ENCODE data around the gene ADAM15. TPM values are rescaled to one million over a fixed set of nuclear protein-coding genes. Genes with fewer than 3 reads are reported as not detected.

The ADAM15 gene
- total and polyA plus RNA-seq, 12 donors = 46.7 to 305 (median 65.0) TPM

DNA sequence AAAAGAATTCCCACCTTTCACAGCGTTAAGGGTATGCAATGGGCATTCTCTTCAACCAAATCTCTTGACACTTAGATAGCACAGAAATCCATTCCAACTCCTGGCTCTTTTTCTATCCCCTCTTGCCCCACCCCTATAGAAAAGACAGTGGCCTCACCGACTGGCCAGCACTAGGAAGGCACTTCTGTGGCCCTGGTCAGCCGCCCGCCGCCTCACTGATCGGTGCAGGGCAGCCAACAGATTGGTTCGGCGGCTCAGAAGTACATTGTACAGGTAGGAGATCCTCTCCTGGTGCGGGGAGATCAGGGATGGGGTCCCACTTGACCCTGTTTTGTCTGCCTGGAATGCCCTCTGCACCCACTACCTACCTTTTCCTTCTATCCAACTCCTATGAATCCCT, 26.8 kb upstream of the ADAM15 start:
- H3K9me3 ChIP-seq = no peaks in the 10 kb centered on the region
- H3K27ac ChIP-seq = no peak overlapping the region
- H3K4me1 ChIP-seq = peaks cover 0 to 9% (median 0%) of the 10 kb centered on the region in 9 donors
- WGBS, 2 donors = 88 to 89% methylated on average over 9 of the region's 9 CpGs
- no peaks in the 10 kb centered on the region for H3K27me3 ChIP-seq
- intact Hi-C loops (cut with DNase I) = no loop called here
- no peak for ATAC-seq
- no peak for DNase-seq
- TF ChIP-seq, protein P1, sequence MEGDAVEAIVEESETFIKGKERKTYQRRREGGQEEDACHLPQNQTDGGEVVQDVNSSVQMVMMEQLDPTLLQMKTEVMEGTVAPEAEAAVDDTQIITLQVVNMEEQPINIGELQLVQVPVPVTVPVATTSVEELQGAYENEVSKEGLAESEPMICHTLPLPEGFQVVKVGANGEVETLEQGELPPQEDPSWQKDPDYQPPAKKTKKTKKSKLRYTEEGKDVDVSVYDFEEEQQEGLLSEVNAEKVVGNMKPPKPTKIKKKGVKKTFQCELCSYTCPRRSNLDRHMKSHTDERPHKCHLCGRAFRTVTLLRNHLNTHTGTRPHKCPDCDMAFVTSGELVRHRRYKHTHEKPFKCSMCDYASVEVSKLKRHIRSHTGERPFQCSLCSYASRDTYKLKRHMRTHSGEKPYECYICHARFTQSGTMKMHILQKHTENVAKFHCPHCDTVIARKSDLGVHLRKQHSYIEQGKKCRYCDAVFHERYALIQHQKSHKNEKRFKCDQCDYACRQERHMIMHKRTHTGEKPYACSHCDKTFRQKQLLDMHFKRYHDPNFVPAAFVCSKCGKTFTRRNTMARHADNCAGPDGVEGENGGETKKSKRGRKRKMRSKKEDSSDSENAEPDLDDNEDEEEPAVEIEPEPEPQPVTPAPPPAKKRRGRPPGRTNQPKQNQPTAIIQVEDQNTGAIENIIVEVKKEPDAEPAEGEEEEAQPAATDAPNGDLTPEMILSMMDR (IDR thresholded peaks at IDR 0.05) = no peak
- H3K4me3 ChIP-seq = no peak overlapping the region
- H3K36me3 ChIP-seq = no peaks in the 10 kb centered on the region

DNA sequence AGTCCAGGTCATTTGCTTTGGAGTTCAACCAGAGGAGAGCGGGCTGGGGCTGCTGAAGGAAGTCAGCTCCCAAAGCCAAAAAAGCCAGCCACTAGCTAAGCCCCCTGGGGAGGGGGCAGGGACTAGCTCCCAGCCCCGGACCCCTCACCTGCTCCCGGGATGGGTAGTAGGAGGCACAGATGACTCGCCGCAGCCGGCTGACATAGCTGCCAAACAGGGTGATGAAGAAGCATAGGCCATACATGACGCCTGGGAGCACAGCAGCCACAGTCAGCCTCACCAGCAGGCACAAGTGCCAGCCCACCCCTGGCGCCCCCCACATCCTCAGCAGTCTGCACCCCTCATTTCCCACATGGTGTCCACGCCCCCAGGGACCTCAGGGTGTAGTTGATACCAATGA, 25.0 kb upstream of the ADAM15 start:
- Histone ChIP-seq H3K27ac (no peak overlapping the region), H3K4me3 (no peak overlapping the region), H3K27me3 (no peaks in the 10 kb centered on the region), H3K4me1 (peaks cover 0 to 9% (median 0%) of the 10 kb centered on the region in 9 donors), H3K36me3 (no peaks in the 10 kb centered on the region), H3K9me3 (no peaks in the 10 kb centered on the region)
- ATAC-seq (no peak), DNase-seq (no peak)
- 64 to 73% methylated on average over 9 of the region's 9 CpGs for WGBS, 2 donors
- TF ChIP-seq, protein P1 (IDR thresholded peaks at IDR 0.05) = no peak
- intact Hi-C loops (cut with DNase I) = no loop called here

- Histone ChIP-seq H3K4me3 (no peak overlapping the region), H3K27me3 (no peaks in the 10 kb centered on the region), H3K4me1 (peaks cover 0 to 9% (median 0%) of the 10 kb centered on the region in 9 donors), H3K9me3 (no peaks in the 10 kb centered on the region), H3K36me3 (no peaks in the 10 kb centered on the region), H3K27ac (no peak overlapping the region)
- DNase-seq (no peak), ATAC-seq (no peak)
- TF ChIP-seq, protein P1 (IDR thresholded peaks at IDR 0.05) = no peak
- 88 to 89% methylated on average over 6 of the region's 6 CpGs for WGBS, 2 donors
- intact Hi-C loops (cut with DNase I) = no loop called here
These were observed 24.5 kb upstream of the ADAM15 start for GRCh38 chr1:155026588-155026987.

- Histone ChIP-seq H3K4me1 (no peaks in the 10 kb centered on the region), H3K9me3 (no peaks in the 10 kb centered on the region), H3K4me3 (no peak overlapping the region), H3K27ac (no peak overlapping the region), H3K36me3 (no peaks in the 10 kb centered on the region), H3K27me3 (no peaks in the 10 kb centered on the region)
- DNase-seq (no peak), ATAC-seq (peak in 1 of 8 donors; percentile 11)
- TF ChIP-seq, protein P1 (IDR thresholded peaks at IDR 0.05) = no peak
- intact Hi-C loops (cut with DNase I) = no loop called here
- WGBS, 2 donors = 83 to 89% methylated on average over 15 to 16 of the region's 16 CpGs
These were observed 21.4 kb upstream of the ADAM15 start for GRCh38 chr1:155029513-155030242.

Data from heart right ventricle (tissue), 16 donors.